H1 (cell line): ENCODE measurements around the gene ARHGDIG. TPM values are rescaled to one million over a fixed set of nuclear protein-coding genes. Genes with fewer than 3 reads are reported as not detected.

ENCODE experiments used
- CTCF ChIA-PET: fragments of 300-600 bp; sonication (Branson Sonifier 250); formaldehyde crosslinking; loops from one replicate; lab custom pipeline; 2021; ENCODE audit not compliant: partially characterized antibody; lab: Charles Lee
- POLR2A ChIA-PET: fragments of 300-600 bp; sonication (Branson Sonifier 250); formaldehyde crosslinking; loops from one replicate; lab custom pipeline; 2021; ENCODE audit warnings: inconsistent platforms; ENCODE audit not compliant: partially characterized antibody; lab: Charles Lee
- DNase-seq, 2 experiments: peaks; one replicate each; pipeline versions ENCODE4 v3.0.0 to v3.0.0-alpha.2; 2010 to 2022; ENCODE audit warnings: low spot score in 2 of 2, low read depth in 1 of 2, mixed read lengths in 1 of 2
- FAIRE-seq: peaks from 2 replicates; lab custom pipeline; 2011; peaks lifted over from hg19 to GRCh38; lab: Jason Lieb, UNC
- H2AFZ ChIP-seq: 2 replicates; pipeline ENCODE4 v1.8.1; 2012; ENCODE audit warnings: low read length, inconsistent platforms
- H2AK5ac ChIP-seq: 2 replicates; pipeline ENCODE4 v1.6.1; 2013; ENCODE audit warnings: low read depth, low read length
- H2BK120ac ChIP-seq: replicated peaks from 2 replicates; pipeline ENCODE3; 2013; ENCODE audit warnings: low read depth, low read length, inconsistent platforms
- H2BK12ac ChIP-seq: 2 replicates; pipeline ENCODE4 v1.6.1; 2013; ENCODE audit warnings: low read depth, low read length
- H2BK15ac ChIP-seq: 2 replicates; pipeline ENCODE4 v1.6.1; 2013; ENCODE audit warnings: low read length
- H2BK20ac ChIP-seq: 2 replicates; pipeline ENCODE4 v1.6.1; 2013; ENCODE audit warnings: low read length
- H2BK5ac ChIP-seq: 2 replicates; pipeline ENCODE4 v1.6.1; 2013; ENCODE audit warnings: low read depth, low read length
- H3K14ac ChIP-seq: 2 replicates; pipeline ENCODE4 v1.6.1; 2013; ENCODE audit warnings: inconsistent platforms; ENCODE audit not compliant: insufficient read length
- H3K18ac ChIP-seq: 2 replicates; pipeline ENCODE4 v1.6.1; 2013; ENCODE audit warnings: low read length; ENCODE audit errors: extremely low read depth
- H3K23ac ChIP-seq: 2 replicates; pipeline ENCODE4 v1.6.1; 2013; ENCODE audit warnings: inconsistent platforms; ENCODE audit not compliant: insufficient read length
- H3K23me2 ChIP-seq: 2 replicates; pipeline ENCODE4 v1.6.1; 2013; ENCODE audit warnings: low read depth, low read length
- H3K27ac ChIP-seq: 2 replicates; pipeline ENCODE4 v1.6.1; 2011; ENCODE audit warnings: low read depth, low read length, inconsistent platforms
- H3K27me3 ChIP-seq, 4 experiments: replicated peaks in 1 of 4; 1 replicate in 1 of 4; 2 replicates in 3 of 4; pipeline versions ENCODE4 v1.6.1 to v1.8.1; 2011 to 2013; ENCODE audit warnings: low read length in 3 of 4, mild to moderate bottlenecking in 3 of 4, inconsistent platforms in 2 of 4, mixed read lengths in 2 of 4, moderate library complexity in 1 of 4; ENCODE audit not compliant: control insufficient read depth in 3 of 4, insufficient read depth in 3 of 4; ENCODE audit errors: extremely low read depth in 1 of 4
- H3K36me3 ChIP-seq, 4 experiments: 2 replicates each; pipeline versions ENCODE4 v1.6.1 to v1.8.1; 2011 to 2013; ENCODE audit warnings: mild to moderate bottlenecking in 4 of 4, low read length in 3 of 4, moderate library complexity in 2 of 4, control low read depth in 1 of 4, inconsistent platforms in 1 of 4; ENCODE audit not compliant: insufficient read depth in 4 of 4, control insufficient read depth in 2 of 4
- H3K4ac ChIP-seq: replicated peaks from 2 replicates; pipeline ENCODE3; 2013; ENCODE audit warnings: low read length, low read depth, mixed read lengths, inconsistent platforms; ENCODE audit not compliant: insufficient read length
- H3K4me1 ChIP-seq, 4 experiments: replicated peaks in 1 of 4; 1 replicate in 1 of 4; 2 replicates in 3 of 4; pipeline versions ENCODE4 v1.6.1 to v1.8.1; 2011 to 2013; ENCODE audit warnings: low read length in 3 of 4, inconsistent platforms in 2 of 4, mixed read lengths in 1 of 4; ENCODE audit not compliant: insufficient read depth in 4 of 4, control insufficient read depth in 3 of 4
- H3K4me2 ChIP-seq, 2 experiments: 2 replicates each; pipeline versions ENCODE4 v1.6.1 to v1.8.1; 2011 to 2013; ENCODE audit warnings: low read depth in 2 of 2, low read length in 2 of 2, control low read depth in 1 of 2, inconsistent platforms in 1 of 2, mild to moderate bottlenecking in 1 of 2; ENCODE audit not compliant: insufficient read depth in 1 of 2
- H3K4me3 ChIP-seq, 4 experiments: fragments of 200-600, 300-600 bp in 1 of 4; sonication (generic), shearing (Covaris generic), sonication (Bioruptor Twin) in 1 of 4; 2 replicates each; pipeline versions ENCODE4 v1.5.1 to v1.8.1; 2011 to 2016; ENCODE audit warnings: low read length in 4 of 4, low read depth in 3 of 4, control low read depth in 2 of 4, inconsistent platforms in 2 of 4, mild to moderate bottlenecking in 2 of 4, mixed read lengths in 1 of 4, moderate library complexity in 1 of 4; ENCODE audit not compliant: insufficient read depth in 2 of 4; ENCODE audit errors: extremely low read depth in 1 of 4
- H3K56ac ChIP-seq: replicated peaks from 2 replicates; pipeline ENCODE3; 2013; ENCODE audit warnings: low read depth, mild to moderate bottlenecking, mixed read lengths, low read length, inconsistent platforms; ENCODE audit not compliant: insufficient read length
- H3K79me1 ChIP-seq: 2 replicates; pipeline ENCODE4 v1.6.1; 2013; ENCODE audit warnings: low read depth, low read length, control low read depth
- H3K79me2 ChIP-seq, 2 experiments: 2 replicates each; pipeline versions ENCODE4 v1.6.1 to v1.8.1; 2012 to 2013; ENCODE audit warnings: low read length in 2 of 2, mild to moderate bottlenecking in 2 of 2, inconsistent platforms in 1 of 2; ENCODE audit not compliant: insufficient read depth in 2 of 2, control insufficient read depth in 1 of 2
- H3K9ac ChIP-seq, 4 experiments: replicated peaks in 1 of 4; 1 replicate in 1 of 4; 2 replicates in 3 of 4; pipeline versions ENCODE4 v1.6.1 to v1.8.1; 2011 to 2013; ENCODE audit warnings: low read depth in 3 of 4, low read length in 3 of 4, control low read depth in 2 of 4, mild to moderate bottlenecking in 2 of 4, moderate library complexity in 2 of 4, inconsistent platforms in 1 of 4; ENCODE audit errors: extremely low read depth in 1 of 4
- H3K9me3 ChIP-seq, 2 experiments: 2 replicates each; pipeline versions ENCODE4 v1.6.1 to v1.8.1; 2012 to 2013; ENCODE audit warnings: mild to moderate bottlenecking in 2 of 2, moderate library complexity in 2 of 2, control low read depth in 1 of 2, inconsistent platforms in 1 of 2, low read depth in 1 of 2, low read length in 1 of 2, mixed read lengths in 1 of 2; ENCODE audit not compliant: insufficient read depth in 2 of 2
- H4K20me1 ChIP-seq, 2 experiments: replicated peaks in 1 of 2; 2 replicates each; pipeline versions ENCODE3 to v1.8.1; 2011 to 2013; ENCODE audit warnings: inconsistent platforms in 2 of 2, low read length in 2 of 2, mild to moderate bottlenecking in 1 of 2; ENCODE audit not compliant: insufficient read depth in 2 of 2, control insufficient read depth in 1 of 2
- H4K5ac ChIP-seq: 2 replicates; pipeline ENCODE4 v1.6.1; 2013; ENCODE audit warnings: low read length, low read depth, mixed read lengths, inconsistent platforms; ENCODE audit not compliant: insufficient read length
- H4K8ac ChIP-seq: 2 replicates; pipeline ENCODE4 v1.8.0; 2013; ENCODE audit warnings: mild to moderate bottlenecking, moderate library complexity, low read length, inconsistent platforms; ENCODE audit not compliant: insufficient read depth; ENCODE audit errors: extremely low read depth
- H4K91ac ChIP-seq: replicated peaks from 2 replicates; pipeline ENCODE3; 2013; ENCODE audit warnings: low read length, mixed read lengths, inconsistent platforms; ENCODE audit not compliant: insufficient read length
- BACH1 ChIP-seq: IDR thresholded peaks from 2 replicates; pipeline ENCODE4 v1.6.1; 2012; ENCODE audit warnings: low read length, improper control_type of control experiment
- WGBS, 2 experiments: shearing (Covaris generic) in 1 of 2; methylation state at CpG; one replicate each; pipeline versions ENCODE4 v1.1.6 to v1.1.7; 2013 to 2015; ENCODE audit warnings: low lambda C conversion rate in 2 of 2, mixed read lengths in 2 of 2, inconsistent platforms in 1 of 2, low coverage in 1 of 2, missing lambda C conversion rate in 1 of 2; ENCODE audit not compliant: insufficient replicate concordance in 2 of 2, insufficient coverage in 1 of 2, insufficient read length in 1 of 2; ENCODE audit errors: extremely low coverage in 1 of 2, missing lambda C conversion rate in 1 of 2; 5-methylcytosine and 5-hydroxymethylcytosine counted together
- polyA plus RNA-seq, 7 experiments: library from polyadenylated mRNA; depleted of rRNA in 3 of 7; stranded (reverse) in 5 of 7; unstranded in 2 of 7; fragments of >200 nt in 5 of 7; fragments of 200-250 nt in 2 of 7; gene quantifications; 1 replicate in 5 of 7; 2 replicates in 1 of 7; 4 replicates in 1 of 7; pipeline versions ENCODE4 v1.2.1 to v1.2.3, GENCODE V29; 2011 to 2013; ENCODE audit warnings: missing spikeins in 2 of 7, mixed read lengths in 2 of 7
- total RNA-seq: library from RNA; stranded (reverse); fragmentation: NEBNext Ultra II Directional; extraction: Animal tissue kit (Norgen Biotek cat#: 25700); gene quantifications from 2 replicates; pipeline ENCODE4 v1.2.1, GENCODE V29; 2021

Gene ARHGDIG
- total and polyA plus RNA-seq, 2 of the 8 experiments (the other 6 are each of a cell fraction or from before 2014, with no cell fraction given) = 1.2 to 2.9 TPM

GRCh38 chr16:324451-325334 lies 44.3 kb downstream of the ARHGDIG start:
- 84% methylated on average over 39 of the region's 55 CpGs; no CpG with 5 or more reads in 1 of the 2 experiments for WGBS, 2 experiments
- no peak overlapping the region for H2BK120ac ChIP-seq

More at GRCh38 chr16:324451-325334, 44.3 kb downstream of the ARHGDIG start:
- Histone ChIP-seq H3K18ac (no peak overlapping the region), H4K91ac (no peak overlapping the region), H2BK12ac (no peak overlapping the region), H3K4me2 (no peak overlapping the region), H3K79me1 (peaks cover 29% of the 10 kb centered on the region), H4K20me1 (peaks cover 23 to 49% of the 10 kb centered on the region in 2 experiments), H3K9me3 (no peaks in the 10 kb centered on the region), H3K36me3 (no peaks in the 10 kb centered on the region), H3K23me2 (no peaks in the 10 kb centered on the region; the same call in 1 of the 2 replicates), H3K79me2 (peaks cover 0 to 71% of the 10 kb centered on the region in 2 experiments; a peak in 3 of 4 replicates), H3K4me1 (peaks cover 0 to 11% (median 6%) of the 10 kb centered on the region in 4 experiments; a peak in 6 of 7 replicates), H2BK20ac (no peak overlapping the region), H3K56ac (no peak overlapping the region), H3K27ac (no peak overlapping the region), H2AK5ac (no peak overlapping the region), H3K4me3 (no peak overlapping the region), H2BK15ac (no peak overlapping the region), H4K5ac (no peak overlapping the region), H3K23ac (no peak overlapping the region), H2BK5ac (no peak overlapping the region; the same call in 1 of the 2 replicates), H4K8ac (no peak overlapping the region; the same call in 1 of the 2 replicates), H3K14ac (no peak overlapping the region), H3K4ac (no peak overlapping the region), H3K27me3 (no peaks in the 10 kb centered on the region), H3K9ac (no peak overlapping the region), H2AFZ (no peak overlapping the region)
- DNase-seq (no peak), FAIRE-seq (no peak)
- CTCF ChIA-PET = interaction anchor here (0.6 to 1.9 kb wide), 10 partner anchors 11 to 230 kb away, joined by 3 to 7 read pairs (median 4); partner anchors contain the start of gene ARHGDIG
- POLR2A ChIA-PET = interaction anchor here (1.8 kb wide), 1 partner anchor 27 kb away, joined by 6 read pairs; no protein-coding TSS in a partner anchor
- no peak for TF ChIP-seq BACH1
